HUES64 (cell line): ENCODE data around the gene ATP2B2.

Experiments
- H3K27ac ChIP-seq: 2 replicates; pipeline ENCODE4 v1.7.0; 2013; ENCODE audit warnings: low read depth, low read length, inconsistent platforms
- H3K27me3 ChIP-seq: 2 replicates; pipeline ENCODE4 v1.6.1; 2013; ENCODE audit warnings: mild to moderate bottlenecking, low read length; ENCODE audit not compliant: insufficient read depth
- H3K36me3 ChIP-seq: 2 replicates; pipeline ENCODE4 v1.6.1; 2013; ENCODE audit warnings: mild to moderate bottlenecking, low read length; ENCODE audit not compliant: insufficient read depth
- H3K4me1 ChIP-seq: 2 replicates; pipeline ENCODE4 v1.6.1; 2013; ENCODE audit warnings: mild to moderate bottlenecking, low read length, moderate library complexity; ENCODE audit not compliant: insufficient read depth
- H3K4me3 ChIP-seq: 2 replicates; pipeline ENCODE4 v1.5.1; 2013; ENCODE audit warnings: mild to moderate bottlenecking, low read length, moderate library complexity
- H3K9ac ChIP-seq: 2 replicates; pipeline ENCODE4 v1.6.1; 2013; ENCODE audit warnings: mild to moderate bottlenecking, low read depth, low read length
- H3K9me3 ChIP-seq: 2 replicates; pipeline ENCODE4 v1.6.1; 2013; ENCODE audit warnings: low read depth, low read length; ENCODE audit not compliant: insufficient read depth
- WGBS: fragments of 150-250, 120-280 bp; methylation state at CpG from one replicate; pipeline ENCODE4 v1.1.7; 2013; ENCODE audit warnings: missing lambda C conversion rate; 5-methylcytosine and 5-hydroxymethylcytosine counted together

ATP2B2 gene

DNA sequence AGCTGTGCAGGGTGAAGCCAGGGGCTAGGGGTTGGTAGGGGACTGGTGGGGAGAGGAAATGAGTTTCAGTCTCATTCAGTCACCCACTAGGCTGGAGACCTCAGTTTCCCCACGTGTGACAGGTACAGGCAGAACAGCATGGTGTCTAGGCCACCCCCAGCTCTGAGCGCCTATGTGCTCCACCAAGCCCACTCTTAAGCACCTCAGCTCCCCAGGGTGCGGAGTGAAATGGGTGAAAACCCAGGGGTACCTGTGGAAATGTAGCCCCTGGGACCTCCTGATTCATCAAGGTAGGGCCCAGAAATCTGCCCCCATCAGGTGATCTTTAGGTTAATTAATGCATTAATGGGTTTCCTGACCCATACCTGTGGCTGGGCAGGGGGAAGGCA is 3.7 kb downstream of the ATP2B2 start:
- Histone ChIP-seq H3K9ac (no peak overlapping the region), H3K4me1 (0 out of 2 replicates have a peak, but pooled peaks cover 4% of the 10 kb centered on the region), H3K27me3 (peaks cover 18% of the 10 kb centered on the region)

GRCh38 chr3:10500717-10501663 is 4.4 kb downstream of the ATP2B2 start:
- H3K27ac ChIP-seq: no peak overlapping the region
- no peak overlapping the region for H3K4me3 ChIP-seq
- peaks cover 16% of the 10 kb centered on the region for H3K27me3 ChIP-seq
- H3K9ac ChIP-seq: no peak overlapping the region; the same call in 1 of the 2 replicates
- 0 out of 2 replicates have a peak, but pooled peaks cover 3% of the 10 kb centered on the region for H3K4me1 ChIP-seq
- no peaks in the 10 kb centered on the region for H3K9me3 ChIP-seq
- 89% methylated on average over 19 of the region's 19 CpGs for WGBS
- no peaks in the 10 kb centered on the region for H3K36me3 ChIP-seq

More for the DNA sequence above, 3.7 kb downstream of the ATP2B2 start:
- H3K9me3 ChIP-seq: no peaks in the 10 kb centered on the region
- H3K36me3 ChIP-seq: no peaks in the 10 kb centered on the region
- WGBS: 75% methylated on average over 3 of the region's 3 CpGs
- H3K27ac ChIP-seq: no peak overlapping the region
- no peak overlapping the region for H3K4me3 ChIP-seq

DNA sequence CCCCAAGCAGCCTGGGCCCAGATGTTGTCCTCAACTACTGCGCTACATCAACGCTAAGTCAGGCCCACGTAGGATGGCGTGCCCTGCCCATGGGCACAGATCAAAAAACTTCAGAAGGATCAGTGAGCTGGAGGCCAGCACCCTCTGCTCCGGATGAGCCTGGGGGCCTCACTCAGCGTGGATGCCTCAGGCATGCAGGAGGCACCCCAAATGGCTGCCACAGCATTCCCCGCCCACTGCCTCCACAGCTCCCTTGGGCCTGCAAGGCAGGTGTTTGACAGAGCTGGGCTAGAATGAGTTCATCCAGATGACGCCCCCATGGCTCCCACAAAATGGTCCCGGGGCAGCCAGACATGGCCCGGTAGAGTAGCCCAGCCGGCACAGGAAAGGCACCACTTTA is 7.1 kb downstream of the ATP2B2 start:
- WGBS: 94% methylated on average over 11 of the region's 11 CpGs
- Histone ChIP-seq H3K4me3 (no peak overlapping the region), H3K27me3 (no peaks in the 10 kb centered on the region), H3K27ac (no peak overlapping the region), H3K9ac (no peak overlapping the region), H3K9me3 (no peaks in the 10 kb centered on the region), H3K36me3 (no peaks in the 10 kb centered on the region), H3K4me1 (no peaks in the 10 kb centered on the region)

DNA sequence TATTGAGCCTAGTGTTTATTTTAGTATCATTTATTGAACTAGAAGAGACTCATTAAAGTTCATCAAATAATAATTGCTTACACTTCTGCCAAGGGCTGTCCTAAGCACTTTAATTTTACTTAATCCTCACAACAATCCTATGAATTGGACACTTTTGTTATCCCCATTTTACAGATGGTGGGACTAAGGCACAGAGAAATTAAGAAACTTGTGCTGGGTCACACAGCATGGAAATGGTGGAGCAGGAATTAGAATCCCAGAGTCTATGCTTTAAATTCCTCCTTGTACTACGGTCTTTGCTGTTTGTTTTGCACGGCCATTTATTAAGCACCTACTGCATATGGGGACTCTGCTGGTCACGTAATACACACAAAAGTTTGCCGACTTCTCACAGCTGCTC is 7.9 kb downstream of the ATP2B2 start:
- Histone ChIP-seq H3K4me3 (no peak overlapping the region), H3K27ac (no peak overlapping the region), H3K36me3 (no peaks in the 10 kb centered on the region), H3K4me1 (no peaks in the 10 kb centered on the region), H3K27me3 (no peaks in the 10 kb centered on the region), H3K9me3 (no peaks in the 10 kb centered on the region), H3K9ac (no peak overlapping the region)
- WGBS: 82% methylated on average over 4 of the region's 4 CpGs

GRCh38 chr3:10496121-10496863 is 9.1 kb downstream of the ATP2B2 start:
- Histone ChIP-seq H3K27me3 (no peaks in the 10 kb centered on the region), H3K9ac (no peak overlapping the region), H3K4me1 (no peaks in the 10 kb centered on the region), H3K4me3 (no peak overlapping the region), H3K27ac (no peak overlapping the region), H3K9me3 (no peaks in the 10 kb centered on the region), H3K36me3 (no peaks in the 10 kb centered on the region)
- WGBS: 90% methylated on average over 11 of the region's 11 CpGs

DNA sequence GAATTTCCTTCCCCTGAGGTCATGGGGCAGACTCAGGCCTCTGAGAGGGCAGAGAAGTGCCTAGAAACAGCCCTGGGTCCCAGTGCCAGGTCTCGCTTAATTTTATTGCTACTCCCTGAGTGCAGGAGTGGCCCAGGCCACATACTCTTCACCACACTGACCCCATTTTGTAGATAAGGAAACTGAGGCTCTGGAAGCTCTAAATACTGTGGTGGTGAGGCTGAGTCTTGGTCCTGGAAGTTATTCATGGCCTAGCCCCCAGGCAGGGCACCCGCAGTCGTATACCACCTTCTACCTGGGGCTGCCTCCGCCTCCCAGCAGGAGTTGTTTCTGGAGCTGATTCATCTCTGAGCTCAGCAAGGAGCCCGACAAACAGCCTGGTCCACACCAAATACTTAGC is 9.8 kb downstream of the ATP2B2 start:
- Histone ChIP-seq H3K27me3 (no peaks in the 10 kb centered on the region), H3K4me3 (no peak overlapping the region), H3K9me3 (no peaks in the 10 kb centered on the region), H3K9ac (no peak overlapping the region), H3K27ac (no peak overlapping the region), H3K36me3 (no peaks in the 10 kb centered on the region), H3K4me1 (no peaks in the 10 kb centered on the region)
- 72% methylated on average over 5 of the region's 5 CpGs for WGBS

GRCh38 chr3:10495003-10495402 is 10.4 kb downstream of the ATP2B2 start:
- Histone ChIP-seq H3K9me3 (no peaks in the 10 kb centered on the region), H3K27me3 (no peaks in the 10 kb centered on the region), H3K4me1 (no peaks in the 10 kb centered on the region), H3K36me3 (no peaks in the 10 kb centered on the region), H3K4me3 (no peak overlapping the region), H3K9ac (no peak overlapping the region), H3K27ac (no peak overlapping the region)
- 42% methylated on average over 4 of the region's 4 CpGs for WGBS

- Histone ChIP-seq H3K27ac (no peak overlapping the region), H3K9me3 (no peaks in the 10 kb centered on the region), H3K27me3 (no peaks in the 10 kb centered on the region), H3K36me3 (no peaks in the 10 kb centered on the region), H3K4me3 (no peak overlapping the region), H3K4me1 (no peaks in the 10 kb centered on the region), H3K9ac (no peak overlapping the region)
- WGBS: 71% methylated on average over 3 of the region's 3 CpGs
Measured at GRCh38 chr3:10494180-10494579, 11.2 kb downstream of the ATP2B2 start.

DNA sequence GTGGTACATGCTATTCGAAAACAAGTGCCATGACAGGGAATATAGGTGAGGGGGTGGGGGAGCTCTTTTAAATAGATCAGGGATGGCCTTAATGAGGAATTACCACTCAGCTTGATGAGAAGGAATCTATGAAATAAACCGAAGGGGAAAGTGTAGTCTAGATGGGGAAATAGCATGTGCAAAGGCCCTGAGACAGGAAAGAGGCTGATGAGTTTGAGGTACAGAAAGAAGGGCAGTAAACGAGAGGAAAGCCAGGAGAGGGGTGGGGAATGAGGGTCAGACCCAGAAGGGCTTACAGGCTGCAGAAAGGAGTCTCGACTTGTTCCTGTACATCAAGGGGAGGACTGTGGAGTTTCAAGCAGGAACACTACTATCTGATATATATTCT is 12.2 kb downstream of the ATP2B2 start:
- H3K36me3 ChIP-seq: no peaks in the 10 kb centered on the region
- no peaks in the 10 kb centered on the region for H3K4me1 ChIP-seq
- WGBS: 92% methylated on average over 4 of the region's 4 CpGs

DNA sequence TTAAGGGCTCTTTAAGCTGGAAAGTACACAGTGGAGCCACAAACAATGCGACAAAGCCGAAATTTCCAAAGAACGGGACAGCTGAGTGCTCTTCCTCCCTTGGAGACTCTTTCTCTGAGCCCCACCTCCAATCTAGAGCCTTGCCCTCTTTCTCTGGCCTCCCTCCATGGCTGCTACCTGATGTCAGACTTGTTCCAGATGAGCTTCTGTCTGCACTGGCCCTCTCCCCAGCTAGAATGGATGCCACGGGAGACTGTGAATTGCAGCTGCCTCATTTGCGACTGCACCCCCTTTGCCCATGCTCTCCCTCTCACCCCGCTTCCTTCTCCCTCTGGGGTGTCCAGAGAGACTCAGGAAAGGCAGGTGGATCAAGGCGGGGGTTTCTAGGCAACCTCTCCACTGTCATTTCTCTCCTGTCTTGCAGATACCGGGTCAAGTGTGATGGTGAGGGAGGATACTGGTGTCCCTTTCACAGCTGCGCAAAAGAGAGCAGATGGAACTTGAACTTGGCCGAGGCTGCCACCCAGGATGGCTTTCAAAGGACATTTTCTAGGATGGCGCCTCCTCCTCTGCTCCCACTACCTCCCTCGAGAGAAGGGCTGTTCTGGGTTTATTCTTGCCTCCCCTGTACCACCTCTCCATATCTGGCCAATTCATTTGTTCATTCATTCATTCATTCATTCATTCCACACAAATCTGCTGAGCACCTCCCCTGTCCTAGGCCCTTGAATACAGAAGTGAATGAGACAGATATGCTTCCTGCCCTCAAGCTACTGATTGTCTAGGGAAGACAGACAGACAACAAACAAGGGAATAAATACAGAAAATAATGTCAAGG is 12.8 kb downstream of the ATP2B2 start:
- no peaks in the 10 kb centered on the region for H3K27me3 ChIP-seq
- no peaks in the 10 kb centered on the region for H3K4me1 ChIP-seq
- H3K36me3 ChIP-seq: no peaks in the 10 kb centered on the region
- no peak overlapping the region for H3K27ac ChIP-seq
- no peaks in the 10 kb centered on the region for H3K9me3 ChIP-seq
- no peak overlapping the region for H3K9ac ChIP-seq
- H3K4me3 ChIP-seq: no peak overlapping the region
- 90% methylated on average over 12 of the region's 12 CpGs for WGBS

More for the DNA sequence above, 12.2 kb downstream of the ATP2B2 start:
- H3K27me3 ChIP-seq: no peaks in the 10 kb centered on the region
- H3K4me3 ChIP-seq: no peak overlapping the region
- H3K27ac ChIP-seq: no peak overlapping the region
- H3K9me3 ChIP-seq: no peaks in the 10 kb centered on the region
- no peak overlapping the region for H3K9ac ChIP-seq
